HG03354 (cell line): ENCODE results near the gene A2M.

ENCODE experiments used
- ATAC-seq: cut with Tn5 transposase; IDR thresholded peaks from one replicate; pipeline ENCODE4 v1.9.1; 2021; ENCODE audit warnings: mild to moderate bottlenecking; ENCODE audit not compliant: unreplicated experiment, poor library complexity, severe bottlenecking

A2M gene

DNA sequence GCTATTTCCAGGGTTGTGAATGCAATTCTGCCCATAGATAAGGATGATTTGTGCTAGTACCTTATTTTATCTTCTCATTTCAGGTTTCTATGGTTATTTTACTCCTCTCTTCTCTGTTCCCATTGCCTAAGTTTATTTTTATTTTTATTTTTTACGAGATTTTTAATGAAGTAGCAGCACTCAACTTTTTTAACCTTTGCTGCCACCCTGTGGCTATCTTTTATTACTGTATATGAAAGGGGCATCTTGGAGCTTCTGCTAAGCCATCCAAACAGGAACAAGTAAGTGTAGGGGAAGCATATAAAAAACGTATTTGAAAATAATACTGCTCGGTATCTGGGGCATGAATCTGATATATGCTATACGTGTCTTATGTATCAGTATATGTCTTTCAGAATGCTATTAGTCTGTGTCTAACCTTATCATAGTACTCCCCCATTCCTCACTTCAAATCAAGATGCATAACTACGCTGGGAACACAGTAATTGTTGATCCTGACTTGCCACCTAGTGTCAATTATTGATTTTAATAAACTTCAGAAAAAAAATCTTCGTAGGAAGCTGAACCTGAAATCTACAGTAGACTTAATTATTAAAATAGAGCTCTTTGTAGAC, 66.1 kb downstream of the A2M start:
- ATAC-seq, result no peak

DNA sequence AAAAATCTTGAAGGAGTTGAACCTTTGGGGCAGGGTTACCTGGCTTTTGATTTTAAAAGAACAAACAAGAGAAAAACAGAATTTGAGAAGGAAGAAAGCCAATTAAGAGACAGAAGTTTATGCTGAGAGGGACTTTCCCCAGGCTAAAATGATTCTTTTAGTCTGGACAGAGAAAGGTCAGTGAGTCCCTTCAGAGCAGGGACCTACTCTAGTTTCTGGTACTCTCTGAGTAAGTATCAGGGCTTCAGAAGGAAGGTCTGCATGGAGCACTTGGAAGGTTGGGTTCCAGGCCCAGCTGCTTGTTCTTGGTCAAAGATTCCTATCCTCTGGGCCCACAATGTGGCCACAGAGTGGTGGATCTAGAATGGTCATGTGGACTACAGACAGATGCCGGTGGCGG, 66.8 kb downstream of the A2M start:
- no peak for ATAC-seq

DNA sequence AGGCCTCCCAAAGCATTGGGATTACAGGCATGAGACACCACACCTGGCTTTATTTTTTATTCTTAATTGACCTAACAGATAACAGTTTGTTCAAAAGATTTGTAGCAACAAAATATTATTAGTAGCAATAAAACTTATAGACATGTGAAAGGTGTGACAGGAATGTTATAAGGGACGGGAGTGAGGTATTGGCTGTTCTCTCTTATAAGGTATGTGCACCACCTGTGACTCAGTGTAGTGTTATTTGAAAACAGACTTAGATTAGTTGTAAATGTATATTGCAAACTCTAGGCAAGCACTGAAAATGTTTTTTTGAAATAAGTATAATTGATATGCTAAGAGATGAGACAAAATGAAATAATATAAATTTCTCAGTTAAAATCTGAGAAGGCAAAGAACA, 68.6 kb downstream of the A2M start:
- ATAC-seq, result no peak

DNA sequence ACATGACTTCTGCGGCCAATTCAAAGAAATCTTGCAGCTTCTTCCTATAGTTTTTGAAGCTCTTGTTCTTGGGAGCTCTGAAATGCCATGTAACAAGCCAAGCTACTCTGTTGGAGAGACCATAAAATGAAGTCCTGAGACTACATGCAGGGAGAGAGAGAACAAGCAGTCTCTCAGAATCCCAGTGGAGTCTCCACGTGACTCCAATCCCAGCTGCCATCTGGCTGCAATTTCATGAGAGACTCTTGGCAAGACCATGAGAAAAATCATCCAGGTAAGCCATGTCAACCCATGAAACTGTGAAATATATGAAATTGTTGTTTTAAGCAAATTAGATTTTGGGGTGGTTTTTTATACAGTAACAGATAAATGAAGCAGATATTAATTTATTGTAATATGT, 72.0 kb downstream of the A2M start:
- no peak for ATAC-seq

DNA sequence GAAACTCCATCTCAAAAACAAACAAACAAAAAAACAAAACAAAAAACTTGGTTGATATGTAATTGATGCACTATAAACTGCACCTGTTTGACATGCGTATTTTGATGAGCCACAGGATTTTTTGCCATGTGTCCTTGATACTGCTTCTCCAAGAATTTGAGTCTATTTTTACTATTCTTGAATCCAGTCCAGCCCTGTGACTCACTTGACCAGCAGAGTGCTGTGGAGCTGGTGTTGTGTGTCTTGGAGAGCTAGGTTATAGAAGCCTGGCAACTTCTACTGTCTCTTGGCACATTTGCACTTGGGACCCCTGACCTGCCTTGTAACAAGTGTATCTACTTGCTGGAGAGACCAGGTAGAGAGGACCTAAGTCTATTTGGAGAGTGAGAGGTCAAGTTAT, 74.4 kb downstream of the A2M start:
- ATAC-seq, result no peak

DNA sequence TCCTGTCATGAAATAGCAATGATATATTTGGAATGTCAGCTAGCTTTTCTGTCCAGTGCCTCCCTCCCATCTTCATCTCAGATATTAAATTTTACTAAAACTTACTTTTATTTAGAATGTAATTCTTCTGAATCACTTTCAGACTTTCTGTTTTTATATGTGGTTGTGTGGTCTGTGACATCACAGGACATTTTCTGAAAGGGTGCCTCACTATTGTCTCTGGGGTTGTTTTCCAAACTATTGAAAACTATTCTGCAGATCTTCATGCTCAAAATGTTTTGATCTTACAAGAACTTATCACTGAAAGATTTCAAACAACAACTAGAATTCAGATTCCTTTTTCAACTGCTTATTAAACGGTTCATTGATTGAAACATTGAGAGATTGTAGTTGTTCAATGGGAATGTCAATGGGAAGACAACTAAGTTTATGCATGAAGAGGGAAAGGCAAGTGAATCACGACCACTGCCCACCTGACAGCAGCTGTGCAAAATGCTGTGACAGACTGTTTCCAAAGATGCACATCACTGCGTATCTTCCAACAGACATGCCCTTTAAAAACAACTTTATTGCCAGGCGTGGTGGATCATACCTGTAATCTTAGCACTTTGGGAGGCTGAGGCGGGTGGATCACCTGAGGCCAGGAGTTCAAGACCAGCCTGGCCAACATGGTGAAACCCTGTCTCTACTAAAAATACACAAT, 75.1 kb downstream of the A2M start:
- no peak for ATAC-seq

DNA sequence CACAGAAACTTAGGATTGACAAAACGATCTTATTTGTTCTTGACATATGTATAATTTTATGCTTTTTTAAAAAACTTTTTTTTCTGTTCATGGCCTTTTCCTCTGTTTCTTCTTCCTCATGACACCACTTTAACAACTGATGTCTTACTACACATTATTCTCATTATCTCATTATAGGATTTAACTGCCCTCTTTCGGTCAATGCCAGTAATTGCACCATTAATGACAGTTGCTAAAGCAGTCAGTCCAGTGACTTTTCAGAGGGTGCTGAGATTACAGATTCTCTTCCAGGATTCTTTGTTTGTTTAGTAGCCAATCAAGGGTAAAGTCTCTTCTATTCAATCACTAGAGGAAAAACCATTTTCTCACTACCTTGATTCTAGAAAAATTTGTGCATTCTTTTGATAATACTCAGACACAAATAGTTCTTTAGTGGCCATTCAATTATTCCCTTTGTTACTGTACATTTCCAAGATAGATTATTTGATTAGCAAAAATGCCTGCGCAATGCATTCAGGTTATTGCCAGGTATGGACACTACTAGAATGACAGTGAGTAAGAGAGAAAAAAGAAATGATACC, 76.2 kb downstream of the A2M start:
- no peak for ATAC-seq

DNA sequence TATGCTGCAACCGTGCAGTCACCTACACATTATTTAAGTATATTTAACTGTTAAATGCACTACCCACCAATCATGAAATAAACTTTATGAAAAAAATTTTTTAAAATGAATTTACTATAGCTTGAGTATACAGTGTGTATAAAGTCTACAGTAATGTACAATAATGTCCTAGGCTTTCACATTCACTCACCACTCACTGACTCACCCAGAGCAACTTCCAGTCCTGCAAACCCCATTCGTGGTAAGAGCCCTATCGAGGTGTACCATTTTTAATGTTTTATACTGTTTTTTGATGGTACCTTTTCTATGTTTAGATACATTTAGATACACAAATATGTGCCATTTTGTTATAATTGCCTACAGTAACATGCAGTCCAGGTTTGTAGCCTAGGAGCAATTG, 78.3 kb downstream of the A2M start:
- ATAC-seq, result no peak

DNA sequence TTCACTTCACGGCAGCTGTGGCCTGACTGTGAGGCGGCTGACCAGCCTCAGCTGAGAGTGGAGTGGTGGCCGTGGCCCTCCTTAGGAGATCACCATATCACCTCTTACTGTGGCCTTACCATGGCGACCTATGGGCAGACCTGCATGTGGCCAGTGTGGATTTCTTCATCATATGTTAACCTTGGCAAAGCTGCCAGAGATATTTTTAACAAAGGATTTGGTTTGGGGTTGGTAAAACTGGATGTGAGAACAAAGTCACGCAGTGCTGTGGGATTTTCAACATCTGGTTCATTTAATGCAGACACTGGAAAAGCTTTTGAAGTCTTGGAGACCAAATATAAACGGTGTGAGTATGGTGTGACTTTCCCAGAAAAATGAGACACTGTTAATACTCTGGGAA, 79.5 kb downstream of the A2M start:
- ATAC-seq, result no peak

DNA sequence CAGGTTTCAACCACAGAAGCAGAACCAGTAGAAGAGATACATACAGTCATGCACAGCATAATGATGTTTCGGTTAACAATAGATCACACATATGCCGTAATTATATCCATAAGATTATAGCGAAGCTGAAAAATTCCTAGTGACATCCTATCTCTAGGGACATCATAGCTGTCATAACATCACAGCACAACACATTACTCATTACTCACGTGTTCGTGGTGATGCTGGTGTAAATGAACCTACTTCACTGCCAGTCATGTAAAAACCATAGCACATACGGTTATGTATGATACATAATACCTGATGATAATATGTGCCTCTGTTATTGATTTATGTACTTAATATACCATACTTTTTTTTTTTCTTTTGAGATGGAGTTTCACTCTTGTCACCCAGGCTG, 81.6 kb downstream of the A2M start:
- no peak for ATAC-seq

DNA sequence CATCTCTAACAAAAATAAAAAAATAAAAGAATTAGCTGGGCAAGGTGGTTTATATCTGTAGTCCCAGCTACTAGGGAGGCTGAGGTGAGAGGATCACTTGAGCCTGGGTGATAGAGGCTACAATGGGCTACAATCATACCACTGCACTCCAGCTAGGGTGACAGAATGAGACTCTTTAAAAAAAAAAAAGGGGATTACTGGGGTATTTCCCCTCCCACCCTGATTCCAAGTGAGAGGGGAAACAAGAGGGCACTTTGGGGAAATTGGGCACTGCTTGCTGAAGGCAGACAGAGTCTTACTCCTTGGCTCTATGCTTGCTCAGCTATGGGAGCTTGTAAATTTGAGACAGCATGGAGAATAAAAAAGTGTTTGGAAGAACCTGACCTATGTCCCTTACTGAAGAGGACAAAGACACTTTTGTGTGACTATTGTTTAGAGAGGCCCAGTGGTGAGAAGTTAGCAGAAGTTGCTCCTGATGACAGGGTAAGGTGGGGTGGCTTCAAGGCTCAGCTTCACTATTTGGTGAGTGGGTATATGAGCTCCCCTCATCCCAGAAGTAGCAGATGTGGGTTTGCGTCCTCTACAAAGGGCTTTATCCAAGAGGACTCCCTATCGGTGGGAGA, 82.3 kb downstream of the A2M start:
- no peak for ATAC-seq

DNA sequence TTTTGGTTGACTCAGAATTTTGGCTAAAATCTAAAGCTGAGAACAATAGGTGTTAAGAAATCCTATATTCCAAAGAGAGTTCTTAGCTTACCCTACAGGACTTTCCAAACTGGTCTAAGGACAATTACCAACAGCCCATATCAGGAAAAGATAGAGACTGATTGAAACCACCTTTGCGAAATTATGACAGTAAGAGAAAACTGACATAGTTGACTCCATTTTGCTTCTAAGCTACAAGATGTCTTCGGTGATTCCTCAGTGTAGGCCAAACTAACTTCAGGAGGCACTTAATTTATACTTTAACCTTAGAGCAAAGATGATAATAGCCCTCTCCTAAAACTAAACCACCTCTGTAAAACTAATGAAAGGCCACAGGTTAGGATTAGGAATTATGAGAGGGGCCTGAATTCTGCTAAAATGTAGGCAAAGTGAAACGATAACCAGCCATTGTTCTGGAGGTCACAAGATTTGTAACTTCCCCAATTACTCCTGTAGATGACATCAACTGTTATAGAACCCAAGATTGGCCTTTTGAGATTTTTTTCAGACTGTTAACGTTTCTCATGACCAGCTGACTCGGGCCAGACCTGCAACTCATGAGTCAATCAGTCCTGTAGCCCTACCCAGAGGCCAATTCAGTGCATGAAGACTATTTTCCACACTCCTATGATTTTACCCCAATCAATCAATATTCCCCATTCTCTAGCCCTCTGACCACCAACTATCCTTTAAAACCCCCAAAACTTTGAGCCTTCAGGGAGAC, 83.3 kb downstream of the A2M start:
- ATAC-seq, result no peak

DNA sequence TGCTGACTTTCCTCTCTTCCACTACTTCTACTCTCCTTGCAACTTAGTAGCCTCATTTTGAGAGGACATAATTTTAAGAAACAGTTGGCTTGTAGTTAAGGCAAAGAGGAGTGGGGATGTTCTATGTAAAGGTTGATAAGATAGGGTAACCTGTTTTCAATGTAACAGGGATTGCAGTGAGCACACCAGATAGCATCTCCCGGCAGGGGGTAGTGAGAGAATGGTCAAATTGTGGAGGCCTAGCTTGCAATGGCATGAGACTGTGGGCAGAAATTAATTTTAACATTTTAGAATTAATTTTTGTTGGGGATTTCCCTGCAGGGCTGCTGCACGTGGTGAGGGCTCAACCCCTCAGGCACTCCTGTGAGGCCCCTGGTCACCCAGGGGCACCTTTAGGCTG, 84.9 kb downstream of the A2M start:
- no peak for ATAC-seq

DNA sequence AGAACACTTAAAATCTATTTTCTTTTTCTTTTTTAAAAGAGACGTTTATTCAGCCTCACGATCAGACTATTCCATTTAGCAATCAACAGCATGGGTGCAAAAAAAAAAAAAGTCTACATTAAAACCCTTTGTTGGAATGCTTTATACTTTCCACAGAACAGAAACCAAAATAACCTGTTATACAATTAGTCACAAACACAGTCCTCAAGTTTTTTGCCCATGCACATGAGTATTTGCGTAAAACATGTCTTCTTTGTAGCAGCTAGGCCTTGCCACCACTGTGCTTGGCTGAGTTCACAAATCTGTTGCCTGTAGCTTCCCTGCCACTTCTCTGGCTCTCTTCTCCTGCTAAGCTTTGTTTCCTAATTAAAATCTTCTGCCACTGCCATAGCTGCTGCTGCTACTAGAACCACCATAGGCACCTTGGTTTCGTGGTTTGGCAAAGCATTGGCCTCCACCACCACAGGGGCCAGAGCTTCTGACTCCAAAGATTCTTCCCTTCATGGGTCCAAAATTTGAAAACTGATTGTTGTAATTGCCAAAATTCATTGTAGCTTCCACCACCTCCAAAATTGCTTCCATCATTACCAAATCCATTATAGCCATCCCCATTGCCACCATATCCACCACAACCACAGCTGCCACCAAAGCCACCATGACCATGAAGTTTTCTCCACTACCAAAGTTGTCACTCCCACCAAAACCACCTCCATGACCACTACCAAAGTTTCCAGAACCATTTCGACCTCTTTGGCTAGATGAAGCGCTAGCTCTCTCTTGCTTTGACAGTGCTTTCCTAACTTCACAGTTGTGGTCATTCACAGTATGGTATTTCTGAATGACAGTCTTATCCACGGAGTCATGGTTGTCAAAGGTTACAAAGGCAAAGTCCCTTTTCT, 88.3 kb downstream of the A2M start:
- no peak for ATAC-seq

DNA sequence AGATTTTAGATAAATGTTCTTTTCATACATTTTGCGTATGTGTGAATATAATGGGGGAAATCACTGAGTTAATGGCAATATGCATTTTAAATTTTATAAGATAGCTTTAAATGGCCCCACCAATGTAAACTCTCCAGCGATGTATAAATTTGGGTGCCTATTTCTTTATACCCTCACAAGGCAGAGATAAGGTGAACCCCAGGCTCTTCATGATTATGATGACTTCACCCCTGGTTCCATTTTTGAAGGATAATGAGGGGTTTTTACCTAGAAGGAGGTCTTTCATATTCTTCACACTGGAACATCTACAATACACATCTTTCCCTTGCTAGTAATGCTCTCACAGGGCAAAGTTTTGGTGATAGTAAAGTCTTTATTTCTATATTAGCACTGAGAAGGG, 91.2 kb downstream of the A2M start:
- ATAC-seq, result no peak

DNA sequence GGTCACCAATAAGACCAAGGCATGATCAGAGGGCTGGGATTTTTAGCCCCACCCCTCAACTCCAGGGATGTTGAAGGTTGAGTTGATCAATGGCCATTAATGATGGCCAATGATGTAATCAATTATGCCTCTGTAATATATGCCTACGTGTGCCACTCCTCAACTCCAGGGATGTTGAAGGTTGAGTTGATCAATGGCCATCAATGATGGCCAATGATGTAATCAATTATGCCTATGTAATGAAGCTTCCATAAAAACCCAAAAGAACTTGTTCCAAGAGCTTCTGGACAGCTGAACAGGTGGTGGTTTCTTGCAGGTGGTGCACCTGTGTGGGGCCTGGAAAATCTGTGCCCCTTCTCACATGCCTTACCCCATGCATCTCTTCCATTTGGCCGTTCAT, 93.1 kb downstream of the A2M start:
- ATAC-seq, result no peak
